Neutrophil (primary cell): ENCODE results near the gene FHL1.

Experiments
- H3K27ac ChIP-seq: fragments of 200-600 bp; sonication (generic); 2 replicates; pipeline ENCODE4 v1.5.1; 2016; ENCODE audit warnings: mild to moderate bottlenecking, moderate library complexity
- H3K27me3 ChIP-seq: fragments of 200-600 bp; sonication (generic); 2 replicates; pipeline ENCODE4 v1.6.0; 2016; ENCODE audit warnings: mild to moderate bottlenecking
- H3K36me3 ChIP-seq: fragments of 200-600 bp; sonication (generic); 2 replicates; pipeline ENCODE4 v1.5.1; 2017
- H3K4me1 ChIP-seq, 2 experiments: fragments of 200-600 bp in 1 of 2; sonication (generic) in 1 of 2; 1 replicate in 1 of 2; 2 replicates in 1 of 2; pipeline versions ENCODE4 v1.5.1 to v1.6.1; 2013 to 2016; ENCODE audit warnings: low read depth in 1 of 2, low read length in 1 of 2, mild to moderate bottlenecking in 1 of 2, moderate library complexity in 1 of 2; ENCODE audit not compliant: control insufficient read depth in 1 of 2, insufficient read depth in 1 of 2
- H3K4me3 ChIP-seq, 2 experiments: fragments of 200-600 bp in 1 of 2; sonication (generic) in 1 of 2; 1 replicate in 1 of 2; 2 replicates in 1 of 2; pipeline ENCODE4 v1.5.1; 2013 to 2016; ENCODE audit warnings: low read depth in 1 of 2, low read length in 1 of 2, mild to moderate bottlenecking in 1 of 2, moderate library complexity in 1 of 2
- H3K9me3 ChIP-seq: fragments of 200-600 bp; sonication (generic); 2 replicates; pipeline ENCODE4 v1.5.1; 2016
- CTCF ChIP-seq: fragments of 200-600 bp; sonication (generic); IDR thresholded peaks from 2 replicates; pipeline ENCODE4 v1.5.1; 2016; ENCODE audit warnings: antibody characterized with exemption

The FHL1 gene

GRCh38 chrX:136203438-136203837, 56.1 kb downstream of the FHL1 start:
- Histone ChIP-seq H3K9me3 (no peaks in the 10 kb centered on the region), H3K27me3 (no peaks in the 10 kb centered on the region), H3K4me1 (no peaks in the 10 kb centered on the region), H3K27ac (no peak overlapping the region), H3K4me3 (no peak overlapping the region), H3K36me3 (no peaks in the 10 kb centered on the region)
- no peak for TF ChIP-seq CTCF

GRCh38 chrX:136203951-136204350, 56.6 kb downstream of the FHL1 start:
- no peaks in the 10 kb centered on the region for H3K36me3 ChIP-seq
- no peaks in the 10 kb centered on the region for H3K27me3 ChIP-seq
- no peak overlapping the region for H3K4me3 ChIP-seq
- H3K9me3 ChIP-seq: no peaks in the 10 kb centered on the region
- H3K4me1 ChIP-seq: no peaks in the 10 kb centered on the region
- no peak overlapping the region for H3K27ac ChIP-seq
- TF ChIP-seq CTCF: no peak

- H3K4me1 ChIP-seq: no peaks in the 10 kb centered on the region
- no peak overlapping the region for H3K27ac ChIP-seq
- no peaks in the 10 kb centered on the region for H3K36me3 ChIP-seq
- TF ChIP-seq CTCF: no peak
- no peaks in the 10 kb centered on the region for H3K27me3 ChIP-seq
- no peak overlapping the region for H3K4me3 ChIP-seq
- no peaks in the 10 kb centered on the region for H3K9me3 ChIP-seq
These were observed 57.2 kb downstream of the FHL1 start for GRCh38 chrX:136204571-136204970.

GRCh38 chrX:136205882-136206380, 58.6 kb downstream of the FHL1 start:
- Histone ChIP-seq H3K4me3 (no peak overlapping the region), H3K4me1 (peaks cover 10 to 11% of the 10 kb centered on the region in 2 experiments), H3K9me3 (no peaks in the 10 kb centered on the region), H3K27me3 (no peaks in the 10 kb centered on the region), H3K27ac (no peak overlapping the region), H3K36me3 (no peaks in the 10 kb centered on the region)
- no peak for TF ChIP-seq CTCF

GRCh38 chrX:136206916-136207315, 59.6 kb downstream of the FHL1 start:
- Histone ChIP-seq H3K36me3 (no peaks in the 10 kb centered on the region), H3K4me3 (no peak overlapping the region), H3K9me3 (no peaks in the 10 kb centered on the region), H3K4me1 (peaks cover 10 to 14% of the 10 kb centered on the region in 2 experiments), H3K27ac (no peak overlapping the region), H3K27me3 (no peaks in the 10 kb centered on the region)
- TF ChIP-seq CTCF: no peak

- Histone ChIP-seq H3K9me3 (no peaks in the 10 kb centered on the region), H3K27me3 (no peaks in the 10 kb centered on the region), H3K4me1 (peaks cover 10 to 14% of the 10 kb centered on the region in 2 experiments), H3K27ac (no peak overlapping the region), H3K4me3 (no peak overlapping the region), H3K36me3 (no peaks in the 10 kb centered on the region)
- TF ChIP-seq CTCF: no peak
These were observed 60.2 kb downstream of the FHL1 start for GRCh38 chrX:136207546-136207945.
